Left colon (tissue), 2 donors: ENCODE results near the gene ZNF415. TPM values are rescaled to one million over a fixed set of nuclear protein-coding genes. Genes with fewer than 3 reads are reported as not detected.
"Not testable (repeated sequence)": the region's sequence is repeated elsewhere in the genome, so short reads cannot be mapped to it uniquely, and the experiment has no call there.

Source experiments
- ATAC-seq: fragments of 200-7000 bp; cut with Tn5 transposase; one replicate; pipeline ENCODE4 v1.9.1; 2020; ENCODE audit warnings: mild to moderate bottlenecking, moderate library complexity
- DNase-seq, 2 donors: peaks; one replicate each; pipeline ENCODE4 v3.0.0-alpha.2; 2020
- intact Hi-C, 2 donors: fragments of 100-400 bp; cut with DNase I in 1 of 2; cut with micrococcal nuclease in 1 of 2; formaldehyde crosslinking; loops; one replicate each; pipeline versions ENCODE4 v1.11.2 to v1.14.0; 2022; cut with DNase I, micrococcal nuclease
- long read RNA-seq: library from polyadenylated mRNA; unstranded; transcript quantifications from one replicate; pipeline ENCODE4 v2.0.0, GENCODE V29; 2021
- total RNA-seq, 2 donors: library from RNA; stranded (reverse); fragmentation: NEBNext Ultra II Directional; extraction: Animal tissue kit (Norgen Biotek cat#: 25700); gene quantifications; one replicate each; pipeline ENCODE4 v1.2.1, GENCODE V29; 2021
- donor health status: DM: no; HTN: no; CAD: no.
- donor health status: DM: yes; HTN: yes; CAD: no.

ZNF415 gene
- 1 to 10 TPM; 6.1 to 7.2 TPM for total RNA-seq
- long read RNA-seq, partial matches to known transcripts = 1 of 6 reads
- long read RNA-seq, other reads (novel, unspliced or antisense) = 3 of 6 reads

DNA sequence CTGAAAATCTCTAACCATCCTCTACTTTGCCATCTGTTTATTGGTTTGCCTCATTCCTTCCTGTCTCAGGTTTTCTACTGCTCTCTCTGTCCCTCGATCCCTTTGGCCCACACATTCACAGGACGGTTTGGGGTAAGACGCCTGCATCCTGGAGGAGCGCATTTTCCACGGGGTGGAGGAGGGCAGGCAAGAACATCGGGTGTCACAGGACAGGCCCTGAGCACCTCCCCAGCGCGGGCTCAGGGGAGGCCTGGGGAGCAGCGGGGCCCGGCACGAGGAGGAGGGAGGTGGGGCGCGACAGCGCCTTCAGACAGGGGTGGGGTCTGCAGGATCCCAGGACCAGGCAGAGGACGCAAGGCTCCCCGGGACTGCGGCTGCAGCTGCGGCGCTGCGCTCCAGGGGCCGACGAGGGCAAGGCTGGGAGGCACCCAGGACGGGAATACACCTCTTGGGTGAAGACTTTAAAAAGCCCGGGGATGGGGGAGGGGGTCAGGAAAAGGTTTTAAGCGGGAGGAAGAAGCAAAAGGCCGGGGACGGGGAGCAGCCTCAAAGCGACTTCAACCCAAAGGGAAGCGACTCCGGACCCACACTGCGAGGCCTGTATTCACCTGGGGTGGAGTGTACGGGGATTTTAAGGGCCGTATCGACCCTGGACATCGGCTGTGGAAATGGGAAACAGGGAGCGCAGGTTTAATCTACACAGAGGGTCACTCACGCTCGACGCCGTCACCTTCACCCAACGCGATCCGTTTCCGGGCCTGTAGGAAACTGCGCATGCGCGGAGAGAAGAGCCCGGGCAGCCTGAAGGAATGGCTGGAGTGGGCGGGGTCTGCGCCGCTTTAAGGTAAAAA, at the start of gene ZNF415:
Gene ZNF415 (minus strand): TSS at position 770 of the 851 bp plus-strand sequence. CDS start 10,234 bp downstream, outside the sequence.
- intact Hi-C loops = no loop called here
- ATAC-seq = peak; percentile 97
- peak; percentile 84 to 87 for DNase-seq

DNA sequence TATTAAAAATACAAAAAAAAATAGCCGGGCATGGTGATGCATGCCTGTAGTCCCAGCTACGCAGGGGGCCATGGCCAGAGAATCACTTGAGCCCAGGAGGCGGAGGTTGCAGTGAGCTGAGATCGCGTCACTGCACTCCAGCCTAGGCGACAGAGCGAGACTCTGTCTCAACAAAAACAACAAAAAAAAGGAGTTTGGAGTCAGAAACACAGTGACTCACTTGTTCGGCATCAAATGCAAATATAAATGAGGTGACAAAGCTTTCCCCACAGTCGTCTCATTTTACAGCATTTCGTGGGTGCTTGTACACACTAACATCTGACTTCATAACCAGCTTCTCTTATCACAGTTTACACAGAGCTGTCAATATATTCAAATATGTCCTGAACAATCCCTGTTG, 49.5 kb upstream of the ZNF415 start:
- ATAC-seq = no peak
- intact Hi-C loops = no loop called here
- no peak for DNase-seq

DNA sequence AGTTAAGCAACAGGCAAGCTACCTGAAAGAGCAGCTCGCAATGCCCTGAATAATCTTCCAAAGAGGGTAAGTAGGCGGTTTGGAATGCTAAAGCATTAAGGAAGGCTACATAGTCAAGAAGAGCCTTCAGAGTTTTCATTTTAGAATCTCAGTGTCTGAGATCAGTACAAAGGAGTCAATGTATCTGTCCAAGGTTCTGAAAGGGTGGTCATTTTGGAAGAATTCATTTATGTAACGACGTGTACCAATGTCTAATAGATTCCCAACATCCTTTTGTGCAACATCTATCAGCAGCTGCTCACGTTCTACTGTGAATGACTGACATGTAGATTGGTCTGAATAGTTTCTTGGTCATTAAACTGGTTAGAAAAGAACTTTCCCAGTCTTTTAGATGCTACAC, 45.3 kb upstream of the ZNF415 start:
- no peak for ATAC-seq
- DNase-seq = no peak
- intact Hi-C loops = no loop called here

DNA sequence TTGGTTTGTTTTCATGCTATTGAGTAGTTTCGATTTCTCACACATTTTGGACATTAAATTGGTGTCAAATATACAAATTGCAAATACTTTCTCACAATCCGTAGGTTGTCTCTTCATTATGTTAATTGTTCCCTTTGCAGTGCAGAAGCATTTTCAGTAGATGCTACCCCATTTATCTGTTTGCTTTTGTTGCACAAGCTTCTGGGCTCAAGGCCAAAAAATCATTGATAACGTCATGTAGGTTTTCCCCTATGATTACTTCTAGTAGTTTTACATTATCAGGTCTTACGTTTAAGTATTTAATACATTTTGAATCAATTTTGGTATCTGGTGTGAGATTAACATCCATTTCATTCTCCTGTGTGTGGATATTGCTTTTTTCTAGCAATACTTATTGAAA, 40.2 kb upstream of the ZNF415 start:
- ATAC-seq = no peak
- intact Hi-C loops = no loop called here
- DNase-seq = no peak

DNA sequence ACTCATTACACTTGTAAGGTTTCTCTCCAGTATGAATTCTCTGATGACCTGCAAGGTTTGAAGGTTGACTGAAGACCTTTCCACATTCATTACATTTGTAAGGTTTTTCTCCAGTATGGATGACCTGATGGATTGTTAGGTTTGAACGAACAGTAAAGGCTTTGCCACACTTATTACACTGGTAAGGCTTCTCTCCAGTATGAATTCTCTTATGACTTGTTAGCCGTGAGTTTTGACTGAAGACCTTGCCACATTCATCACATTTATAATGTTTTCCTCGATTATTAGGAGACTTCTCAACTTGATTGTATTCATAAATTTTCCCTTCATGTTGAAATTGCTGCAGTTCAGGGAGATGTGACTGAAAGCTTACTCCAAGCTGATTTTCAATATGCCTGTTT, 33.0 kb upstream of the ZNF415 start:
- DNase-seq (no peak), ATAC-seq (no peak)
- intact Hi-C loops = no loop called here

DNA sequence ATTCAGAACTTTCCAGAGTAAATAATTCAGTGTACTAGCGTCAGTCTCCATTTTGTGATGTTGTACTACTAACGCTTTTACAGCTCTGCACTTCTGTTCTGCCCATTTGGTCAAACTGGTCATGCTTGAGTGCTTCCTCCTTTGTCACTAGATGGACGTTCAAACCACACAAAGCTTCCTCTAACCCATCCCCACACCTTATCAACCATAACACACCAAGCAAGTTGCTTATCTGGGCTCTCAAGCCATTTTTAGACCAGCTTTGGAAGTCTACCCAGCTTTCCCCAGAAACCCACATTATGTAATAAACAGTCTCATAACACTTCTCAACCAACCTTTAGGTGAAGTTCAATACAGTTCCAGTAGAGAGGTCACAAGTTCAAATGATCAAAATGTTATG, 28.4 kb upstream of the ZNF415 start:
- intact Hi-C loops = no loop called here
- ATAC-seq (no peak), DNase-seq (no peak)

DNA sequence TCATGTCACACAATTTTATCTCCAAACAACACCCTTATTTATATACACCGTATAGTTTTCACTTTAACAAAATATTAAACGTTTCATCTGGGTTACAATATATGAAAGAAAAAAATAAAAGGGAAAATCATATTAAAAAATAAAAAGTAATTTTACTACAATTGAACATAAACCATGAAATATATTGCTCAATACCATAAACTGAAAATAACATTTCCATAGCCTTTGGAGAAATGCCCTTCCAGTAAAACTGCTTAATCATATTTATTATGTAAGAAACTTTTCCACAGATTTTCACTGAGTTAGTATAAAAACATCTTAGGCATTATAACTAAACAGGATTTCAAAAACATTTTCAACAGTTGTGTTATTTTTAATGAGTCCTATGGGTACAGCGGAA, 27.6 kb upstream of the ZNF415 start:
- ATAC-seq (no peak), DNase-seq (no peak)
- intact Hi-C loops = no loop called here

DNA sequence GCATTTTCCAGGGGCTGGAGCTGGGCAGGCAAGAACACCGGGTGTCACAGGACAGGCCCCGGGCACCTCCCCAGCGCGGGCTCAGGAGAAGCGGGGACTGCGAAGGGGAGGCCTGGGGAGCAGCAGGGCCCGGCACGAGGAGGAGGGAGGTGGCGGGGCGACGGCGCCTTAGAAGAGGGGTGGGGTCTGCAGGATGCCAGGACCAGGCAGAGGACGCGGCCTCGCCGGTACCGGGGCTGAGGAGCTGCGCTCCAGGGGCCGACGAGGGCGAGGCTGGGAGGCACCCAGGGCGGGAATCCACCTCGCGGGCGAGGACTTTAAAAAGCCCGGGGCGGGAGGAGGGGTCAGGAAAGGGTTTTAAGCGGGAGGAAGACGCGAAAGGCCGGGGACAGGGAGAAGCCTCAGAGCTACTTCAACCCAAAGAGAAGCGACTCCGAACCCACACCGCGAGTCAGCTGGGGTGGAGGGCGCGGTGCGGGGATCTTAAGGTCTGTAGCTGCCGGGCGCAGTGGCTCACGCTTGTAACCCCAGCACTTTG, 25.5 kb upstream of the ZNF415 start:
- ATAC-seq = peak; percentile 56
- intact Hi-C loops = no loop called here
- peak; percentile 43 to 45 for DNase-seq

DNA sequence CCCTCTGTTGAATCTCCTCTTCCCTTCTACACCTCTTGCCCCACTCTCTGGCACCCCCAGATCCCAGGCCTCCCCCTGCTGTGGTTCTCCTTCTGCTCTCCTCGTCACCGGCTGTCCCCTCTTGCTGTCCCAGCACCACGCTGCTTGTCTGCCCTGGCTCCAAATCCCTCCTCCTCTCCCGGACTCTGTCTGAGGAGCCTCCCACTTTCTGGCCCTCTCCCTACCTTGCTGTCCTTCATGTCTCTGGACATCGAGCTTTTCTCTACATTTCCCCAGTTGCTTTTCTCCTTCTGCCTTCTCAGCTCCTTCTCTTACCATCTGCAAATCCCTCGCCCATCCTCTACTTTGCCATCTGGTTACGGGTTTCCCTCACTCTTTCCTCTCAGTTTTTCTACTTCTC, 24.9 kb upstream of the ZNF415 start:
- DNase-seq (no peak), ATAC-seq (no peak)
- intact Hi-C loops = no loop called here

DNA sequence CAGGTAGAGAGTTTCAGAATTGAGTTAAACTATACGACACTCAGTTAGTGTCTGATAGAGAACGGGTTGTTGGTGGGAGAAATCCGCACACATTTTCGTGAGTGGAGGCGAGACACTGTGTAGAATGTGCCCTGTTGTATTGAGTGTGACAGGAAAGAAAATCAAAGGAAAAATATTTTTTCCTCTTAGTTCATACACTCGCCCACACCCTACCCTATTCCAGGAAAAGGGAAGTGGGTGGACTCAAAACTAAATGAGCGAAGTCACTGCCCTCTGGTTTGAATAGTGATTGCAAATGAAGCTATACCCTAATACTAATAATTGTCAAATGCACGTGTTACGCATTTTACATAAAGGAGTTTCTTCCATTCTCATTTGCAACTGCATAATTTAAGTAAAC, 24.1 kb upstream of the ZNF415 start:
- ATAC-seq (no peak), DNase-seq (no peak)
- intact Hi-C loops = no loop called here

DNA sequence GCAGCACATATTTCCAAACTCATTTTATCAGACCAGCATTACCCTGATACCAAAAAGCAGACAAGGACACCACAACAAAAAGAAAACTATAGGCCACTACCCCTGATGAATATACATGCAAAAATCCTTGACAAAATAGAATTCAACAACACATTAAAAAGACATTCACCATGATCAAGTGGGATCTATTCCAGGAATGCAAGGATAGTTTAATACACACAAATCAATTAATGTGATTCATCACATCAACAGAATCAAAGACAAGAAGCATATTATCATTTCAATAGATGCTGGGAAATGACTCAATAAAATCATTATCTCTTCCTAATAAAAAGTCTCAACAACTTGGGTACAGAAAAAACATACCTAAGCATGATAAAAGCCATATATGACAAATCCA, 14.9 kb upstream of the ZNF415 start:
- no peak for ATAC-seq
- DNase-seq = no peak
- intact Hi-C loops = no loop called here

DNA sequence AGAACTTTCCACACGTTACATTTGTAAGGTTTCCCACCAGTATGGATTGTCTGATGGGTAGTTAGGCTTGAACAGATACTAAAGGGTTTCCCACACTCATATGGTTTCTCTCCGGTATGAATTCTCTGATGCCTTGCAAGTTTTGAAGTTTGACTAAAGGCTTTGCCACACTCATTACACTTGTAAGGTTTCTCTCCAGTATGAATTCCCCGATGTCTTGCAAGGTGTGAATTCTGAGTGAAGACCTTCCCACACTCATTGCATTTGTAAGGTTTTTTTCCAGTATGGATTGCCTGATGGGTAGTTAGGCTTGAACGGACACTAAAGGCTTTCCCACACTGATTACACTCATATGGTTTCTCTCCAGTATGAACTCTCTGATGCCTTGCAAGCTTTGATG, 7.6 kb upstream of the ZNF415 start:
- DNase-seq (no peak), ATAC-seq (no peak)
- intact Hi-C loops = no loop called here

DNA sequence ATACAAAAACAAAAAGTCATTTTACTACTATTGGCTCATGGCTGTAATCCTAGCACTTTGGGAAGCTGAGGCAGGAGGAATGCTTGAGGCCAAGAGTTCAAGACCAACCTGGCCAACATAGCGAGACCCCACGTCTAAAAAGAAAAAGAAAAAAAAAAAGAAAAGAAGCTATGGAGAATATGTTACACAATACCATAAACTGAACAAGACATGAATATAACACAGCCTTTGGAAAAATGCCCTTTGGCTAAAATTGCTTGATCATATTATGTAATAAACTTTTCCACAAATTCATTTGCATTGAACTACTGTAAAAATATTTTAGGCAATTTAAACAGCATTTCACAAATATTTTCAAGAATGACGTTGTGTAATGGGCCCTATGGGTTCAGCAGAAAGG, 3.7 kb upstream of the ZNF415 start:
- intact Hi-C loops = no loop called here
- no peak for ATAC-seq
- no peak for DNase-seq

DNA sequence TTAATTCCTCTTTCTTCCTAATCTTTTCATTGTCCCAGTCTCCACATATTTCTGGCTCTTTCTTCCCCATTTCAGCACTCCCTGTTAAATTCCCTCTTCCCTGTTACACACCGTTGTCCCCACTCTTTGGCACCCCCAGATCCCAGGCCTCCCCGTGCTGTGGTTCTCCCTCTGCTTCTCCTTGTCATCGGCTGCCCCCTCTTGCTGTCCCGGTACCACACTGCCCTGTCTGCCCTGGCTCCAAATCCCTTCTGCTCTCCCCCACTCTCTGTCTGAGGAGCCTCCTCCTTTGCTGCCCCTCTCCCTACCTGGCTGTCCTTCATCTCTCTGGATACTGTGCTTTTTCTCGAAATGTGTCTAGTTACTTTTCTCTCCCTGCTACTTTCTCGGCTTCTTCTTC, 983 bp downstream of the ZNF415 start:
- ATAC-seq (no peak), DNase-seq (no peak)
- intact Hi-C loops = no loop called here

DNA sequence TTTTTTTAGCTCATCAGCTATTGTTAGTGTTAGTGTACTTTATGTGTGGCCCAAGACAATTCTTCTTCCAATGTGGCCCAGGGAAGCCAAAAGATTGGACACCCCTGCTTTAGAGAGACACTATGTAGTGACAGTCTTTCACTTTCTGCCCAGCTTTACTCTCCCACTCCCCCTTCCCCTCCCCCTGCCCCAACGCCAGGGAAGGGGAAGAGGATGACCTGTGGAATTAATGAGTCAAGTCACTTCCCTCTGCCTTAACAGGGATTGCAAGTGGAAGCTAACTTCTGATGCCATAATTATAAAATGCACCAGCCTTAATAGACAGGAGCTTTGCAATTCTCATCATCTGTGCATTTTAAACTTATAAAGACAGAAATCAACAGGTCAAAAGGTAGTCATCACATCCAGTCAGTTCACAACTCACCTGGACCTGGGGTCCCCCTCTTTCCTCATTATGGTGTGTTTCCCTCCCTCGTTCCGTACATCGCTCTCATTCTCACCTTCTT, 1.6 kb downstream of the ZNF415 start:
- intact Hi-C loops = no loop called here
- DNase-seq (no peak), ATAC-seq (no peak)

DNA sequence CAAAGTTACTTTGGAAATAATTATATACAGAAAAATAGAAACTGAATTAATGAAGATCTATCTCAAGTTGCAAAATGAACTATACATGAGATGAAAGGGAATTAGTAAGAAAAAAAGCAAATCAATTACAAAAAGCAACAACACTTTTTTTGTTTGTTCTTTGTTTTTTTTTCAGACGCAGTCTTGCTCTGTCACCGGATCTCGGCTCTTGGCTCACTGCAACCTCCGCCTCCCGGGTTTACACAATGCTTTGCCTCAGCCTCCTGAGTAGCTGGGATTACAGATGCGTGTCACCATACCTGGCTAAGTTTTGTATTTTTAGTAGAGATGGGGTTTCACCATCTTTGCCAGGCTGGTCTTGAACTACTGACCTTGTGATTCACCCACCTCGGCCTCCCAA, 2.2 kb downstream of the ZNF415 start:
- intact Hi-C loops = no loop called here
- no peak for DNase-seq
- ATAC-seq = no peak

DNA sequence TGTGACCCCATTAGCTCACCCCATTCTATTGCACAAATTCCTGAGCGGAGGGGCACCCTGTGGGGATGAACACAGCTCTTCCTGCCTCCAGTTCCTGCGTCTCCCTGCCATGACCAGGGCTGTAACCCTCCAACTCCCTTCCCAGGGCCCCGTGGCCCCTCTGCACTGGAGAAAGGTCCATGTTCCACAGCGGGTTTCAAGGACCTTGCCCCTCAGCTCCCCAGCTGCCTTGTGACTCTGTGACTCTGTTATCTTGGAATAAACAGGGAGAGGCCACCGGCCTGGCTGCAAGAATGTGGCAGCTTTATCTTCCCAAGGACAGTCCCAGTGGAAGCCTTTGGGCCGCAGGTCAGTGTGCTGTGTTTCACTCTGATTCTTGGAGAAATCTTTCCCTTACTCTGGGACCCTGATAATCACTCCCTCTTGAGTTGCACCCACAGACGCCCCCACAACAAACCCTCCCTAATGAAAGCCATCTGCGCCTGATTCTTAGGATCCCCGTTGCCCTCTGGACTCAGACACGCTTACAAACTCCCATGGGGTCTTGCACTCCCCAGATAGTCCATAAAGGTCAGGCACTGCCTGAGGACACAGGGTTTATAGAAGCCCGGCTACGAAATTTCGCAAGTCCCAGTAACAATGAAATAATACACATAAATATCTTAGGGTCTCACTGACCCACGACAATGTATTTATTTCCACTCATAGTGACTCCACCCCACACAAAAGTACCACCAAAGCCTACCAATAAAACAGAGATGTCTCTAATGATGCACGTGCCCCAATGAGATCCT, 5.8 kb downstream of the ZNF415 start:
- intact Hi-C loops, DNase-seq, ATAC-seq: not testable (repeated sequence)

DNA sequence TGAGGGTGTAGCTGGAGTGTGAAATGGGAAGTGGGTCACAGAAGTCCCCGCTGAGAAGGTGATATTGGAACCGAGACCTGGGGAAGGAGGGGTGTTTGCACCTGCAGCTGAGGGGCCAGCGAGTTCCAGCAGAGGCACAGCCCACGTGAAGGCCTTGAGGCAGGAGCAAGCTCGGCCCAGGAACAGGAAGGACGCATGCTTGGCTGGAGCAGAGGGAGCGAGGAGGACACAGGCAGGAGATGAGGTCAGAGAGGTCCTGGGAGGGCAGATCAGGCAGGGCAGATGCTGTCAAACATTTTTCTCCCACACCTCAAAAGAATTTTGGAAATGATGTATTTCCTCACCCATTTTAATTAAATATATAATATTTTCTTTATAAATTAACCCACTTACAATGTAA, 9.3 kb downstream of the ZNF415 start:
- intact Hi-C loops = no loop called here
- no peak for DNase-seq
- ATAC-seq = no peak

DNA sequence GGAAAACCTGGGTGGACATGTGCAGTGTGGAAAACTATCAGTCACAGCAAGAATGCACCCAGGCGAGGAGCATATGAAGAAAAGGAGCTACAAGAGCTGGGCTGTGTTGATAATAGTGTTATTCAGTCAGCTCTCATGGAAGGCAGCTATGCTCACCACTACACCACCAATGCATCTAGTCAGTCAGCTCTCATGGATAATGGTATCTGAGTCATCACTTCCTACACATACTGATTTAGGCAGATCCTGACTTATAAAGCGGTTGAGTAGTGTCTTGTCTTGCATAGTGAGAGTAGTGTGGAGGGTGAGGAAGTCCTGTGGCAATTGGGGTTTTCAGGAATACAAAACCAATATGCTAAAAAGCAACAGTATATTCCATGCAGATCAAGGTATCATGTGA, 20.4 kb downstream of the ZNF415 start:
- ATAC-seq (no peak), DNase-seq (no peak)
- intact Hi-C loops = no loop called here

DNA sequence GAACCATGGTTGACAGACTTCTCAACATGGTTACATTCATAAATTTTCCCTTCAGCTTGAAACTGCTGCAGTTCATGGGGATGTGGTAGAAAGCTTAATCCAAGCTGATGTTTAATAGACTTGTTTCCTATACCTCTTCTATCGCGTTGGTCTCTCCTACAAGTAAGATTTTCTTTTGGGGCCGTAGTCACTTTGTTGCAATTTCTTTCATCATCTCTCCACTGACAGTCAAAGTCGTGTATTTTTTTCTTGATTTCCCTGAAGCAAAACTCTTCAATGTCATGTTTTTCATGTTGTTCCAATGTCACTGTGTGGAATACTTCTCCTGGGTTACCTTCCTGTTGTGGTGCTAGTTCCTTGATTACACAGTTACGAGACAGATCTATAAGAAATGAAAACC, 23.2 kb downstream of the ZNF415 start:
- DNase-seq (no peak), ATAC-seq (no peak)
- intact Hi-C loops = no loop called here
